BLaER1 treated with 17β-estradiol and CSF1 and Interleukin-3, amounts not matched to agents 10 nM and 100 nM (cell line): Measurements from ENCODE around the gene PLA2G2D.

Source experiments
- H3K27ac ChIP-seq, 11 experiments: shearing (Covaris generic); formaldehyde crosslinking; 2 replicates each; pipeline ENCODE4 v1.8.1; 2022
- H3K27me3 ChIP-seq, 11 experiments: shearing (Covaris generic); formaldehyde crosslinking; 2 replicates each; pipeline ENCODE4 v1.8.1; 2022
- H3K36me3 ChIP-seq, 11 experiments: shearing (Covaris generic); formaldehyde crosslinking; 2 replicates each; pipeline ENCODE4 v1.8.1; 2022
- H3K4me1 ChIP-seq, 10 experiments: shearing (Covaris generic); formaldehyde crosslinking; 2 replicates each; pipeline ENCODE4 v1.8.1; 2022
- H3K4me2 ChIP-seq, 11 experiments: shearing (Covaris generic); formaldehyde crosslinking; 2 replicates each; pipeline ENCODE4 v1.8.1; 2022
- H3K4me3 ChIP-seq, 10 experiments: shearing (Covaris generic); formaldehyde crosslinking; 2 replicates each; pipeline ENCODE4 v1.8.1; 2022
- H3K9ac ChIP-seq, 11 experiments: shearing (Covaris generic); formaldehyde crosslinking; 2 replicates each; pipeline ENCODE4 v1.8.1; 2022
- H3K9me3 ChIP-seq, 11 experiments: shearing (Covaris generic); formaldehyde crosslinking; replicated peaks in 1 of 11; 2 replicates each; pipeline ENCODE4 v1.8.1; 2022
- H4K20me1 ChIP-seq, 11 experiments: shearing (Covaris generic); formaldehyde crosslinking; 2 replicates each; pipeline ENCODE4 v1.8.1; 2022
- Cebpa-rat ChIP-seq, 11 experiments: shearing (Covaris generic); IDR thresholded peaks; 2 replicates each; pipeline ENCODE4 v1.8.1; 2022

PLA2G2D gene

DNA sequence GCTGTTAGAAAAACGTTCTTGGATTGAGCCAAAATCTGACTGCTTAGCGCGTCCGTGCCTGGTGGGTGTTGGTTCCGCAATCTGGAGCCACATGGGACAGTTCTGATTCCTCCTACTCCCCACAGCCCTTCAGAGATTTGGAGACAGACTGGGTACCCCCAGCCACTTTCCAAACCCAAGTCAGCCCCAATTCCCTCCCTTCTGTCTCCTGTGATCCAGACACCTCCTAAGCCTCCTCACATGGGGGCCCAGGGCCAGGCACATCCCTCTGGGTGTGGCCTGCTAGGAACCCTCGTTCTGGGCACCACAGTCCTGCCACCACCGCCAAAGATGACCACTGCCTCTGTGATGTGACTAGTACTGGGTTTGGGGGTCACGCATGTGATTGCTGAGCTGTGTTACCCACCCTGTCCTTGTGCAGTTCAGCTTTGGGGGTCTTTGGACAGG is 44.6 kb downstream of the PLA2G2D start:
- Histone ChIP-seq H3K4me1 (peaks cover 41 to 81% (median 75%) of the 10 kb centered on the region in 10 experiments), H4K20me1 (no peaks in the 10 kb centered on the region), H3K27ac (peak overlapping the region in 2 of 11 experiments; percentile 5 to 48; a peak in 4 of 22 replicates), H3K4me2 (peak overlapping the region; percentile 46 to 76 (median 59)), H3K4me3 (no peak overlapping the region), H3K27me3 (peaks cover 0 to 10% (median 0%) of the 10 kb centered on the region in 11 experiments; a peak in 2 of 22 replicates), H3K9ac (peak overlapping the region in 1 of 11 experiments; percentile 3; a peak in 2 of 22 replicates), H3K9me3 (peaks cover 0 to 8% (median 0%) of the 10 kb centered on the region in 11 experiments; a peak in 2 of 22 replicates), H3K36me3 (no peaks in the 10 kb centered on the region)
- no peak for TF ChIP-seq Cebpa-rat (IDR thresholded peaks at IDR 0.05)

DNA sequence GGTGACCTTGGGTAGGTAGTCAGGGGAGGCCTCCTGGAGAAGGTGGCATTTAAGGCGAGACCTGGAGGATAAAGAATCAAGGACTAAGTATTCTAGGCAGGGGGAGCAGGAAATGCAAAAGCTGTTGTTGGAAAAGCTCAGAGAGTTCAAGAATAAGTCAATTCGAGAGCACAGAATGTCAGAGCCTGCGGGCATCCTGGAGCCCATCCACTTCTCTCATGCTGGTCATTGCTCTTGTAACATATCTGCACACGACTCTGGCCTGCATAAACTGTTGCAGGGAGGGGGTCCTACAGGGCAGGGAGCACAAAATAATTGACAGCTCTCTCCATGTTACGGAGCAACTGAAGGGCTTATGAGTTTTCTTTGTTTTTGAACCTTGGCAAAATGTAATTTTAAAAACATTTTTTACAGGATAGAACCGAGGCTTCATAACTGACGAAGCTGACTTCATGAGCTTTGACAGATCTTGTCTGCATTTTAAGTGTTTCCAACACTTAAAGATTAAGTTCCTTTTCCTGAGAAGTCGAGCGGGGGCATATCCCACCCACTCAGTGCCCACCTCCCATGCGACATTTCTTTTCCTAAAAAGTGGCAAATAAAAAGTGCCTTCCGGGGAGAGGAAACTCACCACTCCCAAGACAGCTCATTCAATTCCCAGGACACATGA is 45.1 kb downstream of the PLA2G2D start:
- Histone ChIP-seq H3K4me3 (no peak overlapping the region), H3K27me3 (peaks cover 0 to 10% (median 0%) of the 10 kb centered on the region in 11 experiments; a peak in 2 of 22 replicates), H3K4me1 (peaks cover 36 to 81% (median 74%) of the 10 kb centered on the region in 10 experiments), H3K9ac (peak overlapping the region in 1 of 11 experiments; percentile 3; a peak in 2 of 22 replicates), H3K4me2 (peak overlapping the region; percentile 46 to 76 (median 59)), H3K27ac (peak overlapping the region in 2 of 11 experiments; percentile 5 to 48; a peak in 3 of 22 replicates), H4K20me1 (no peaks in the 10 kb centered on the region), H3K36me3 (no peaks in the 10 kb centered on the region), H3K9me3 (peaks cover 0 to 8% (median 0%) of the 10 kb centered on the region in 11 experiments; a peak in 2 of 22 replicates)
- TF ChIP-seq Cebpa-rat (IDR thresholded peaks at IDR 0.05): no peak

DNA sequence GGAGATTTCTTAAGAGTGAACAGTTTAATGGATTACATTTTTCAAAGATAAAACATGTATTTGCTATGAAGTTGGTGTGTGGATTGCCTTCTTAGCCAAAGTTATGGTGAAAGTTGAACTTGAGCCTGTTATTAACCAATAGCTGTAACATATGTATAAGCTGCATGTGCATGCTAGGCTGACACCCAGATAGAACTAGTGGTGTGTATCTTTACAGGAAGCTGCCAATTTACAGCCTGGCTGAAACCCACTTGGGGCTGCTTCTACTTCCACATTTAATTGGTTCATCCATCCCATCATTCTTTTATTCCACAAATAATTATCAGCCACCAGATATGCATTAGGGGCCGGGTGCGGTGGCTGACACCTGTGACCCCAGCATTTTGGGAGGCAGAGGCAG is 46.1 kb downstream of the PLA2G2D start:
- no peaks in the 10 kb centered on the region for H4K20me1 ChIP-seq
- H3K9ac ChIP-seq: no peak overlapping the region
- H3K4me1 ChIP-seq: peaks cover 30 to 73% (median 66%) of the 10 kb centered on the region in 10 experiments
- no peak overlapping the region for H3K4me3 ChIP-seq
- peaks cover 0 to 10% (median 0%) of the 10 kb centered on the region in 11 experiments; a peak in 2 of 22 replicates for H3K27me3 ChIP-seq
- peaks cover 0 to 8% (median 0%) of the 10 kb centered on the region in 11 experiments; a peak in 2 of 22 replicates for H3K9me3 ChIP-seq
- H3K4me2 ChIP-seq: peak overlapping the region; percentile 13 to 76 (median 59); a peak in 18 of 22 replicates
- no peaks in the 10 kb centered on the region for H3K36me3 ChIP-seq
- H3K27ac ChIP-seq: peak overlapping the region in 5 of 11 experiments; percentile 5 to 37 (median 10); a peak in 5 of 22 replicates
- TF ChIP-seq Cebpa-rat (IDR thresholded peaks at IDR 0.05): no peak

DNA sequence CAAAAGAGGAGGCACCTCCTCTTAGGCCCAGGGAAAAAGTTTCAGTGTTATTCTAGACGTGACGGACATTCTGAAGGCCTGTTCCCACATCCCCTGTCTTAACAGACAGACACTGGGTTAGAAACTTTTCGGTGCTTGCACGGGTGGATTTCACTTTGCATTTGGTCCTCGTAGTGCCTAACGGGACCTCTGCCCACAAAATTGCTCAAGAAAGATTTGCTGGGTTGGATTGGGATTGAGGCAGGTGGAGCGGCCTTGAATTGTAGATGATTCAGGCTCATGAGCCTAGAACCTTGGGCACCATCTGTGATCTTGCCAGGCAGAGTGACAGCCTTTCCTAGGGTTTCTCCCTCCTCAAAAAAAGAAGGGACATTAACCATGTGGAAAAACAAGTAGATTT is 46.6 kb downstream of the PLA2G2D start:
- Histone ChIP-seq H4K20me1 (no peaks in the 10 kb centered on the region), H3K4me3 (no peak overlapping the region), H3K9ac (no peak overlapping the region), H3K9me3 (peaks cover 0 to 8% (median 0%) of the 10 kb centered on the region in 11 experiments; a peak in 2 of 22 replicates), H3K4me1 (peaks cover 25 to 68% (median 61%) of the 10 kb centered on the region in 10 experiments), H3K27ac (peak overlapping the region in 5 of 11 experiments; percentile 5 to 37 (median 10); a peak in 6 of 22 replicates), H3K36me3 (no peaks in the 10 kb centered on the region), H3K4me2 (peak overlapping the region; percentile 13 to 76 (median 59); a peak in 20 of 22 replicates), H3K27me3 (peaks cover 0 to 5% (median 0%) of the 10 kb centered on the region in 11 experiments; a peak in 2 of 22 replicates)
- no peak for TF ChIP-seq Cebpa-rat (IDR thresholded peaks at IDR 0.05)

DNA sequence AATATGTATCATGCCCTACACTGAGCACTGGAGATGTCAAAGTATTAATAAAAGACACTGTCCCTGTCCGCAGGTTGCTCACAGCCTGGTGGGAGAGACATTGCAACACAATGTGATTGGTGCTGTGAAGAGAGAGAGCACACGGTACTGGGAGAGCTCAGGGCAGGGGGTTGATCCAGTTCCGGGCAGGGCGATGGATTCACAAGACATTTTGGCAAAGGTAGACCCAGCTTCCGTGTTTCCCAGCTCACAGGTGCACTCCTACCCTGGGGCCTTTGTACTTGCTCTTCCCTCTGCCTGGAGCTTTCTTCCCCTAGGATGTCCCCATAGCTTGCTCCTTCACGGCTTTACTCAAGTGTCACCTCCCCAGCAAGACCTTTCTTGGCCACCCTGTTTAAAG is 47.9 kb downstream of the PLA2G2D start:
- Histone ChIP-seq H3K9me3 (0 out of 22 replicates have a peak, but pooled peaks cover 0 to 1% (median 0%) of the 10 kb centered on the region in 11 experiments), H3K27ac (no peak overlapping the region), H3K4me2 (no peak overlapping the region), H3K27me3 (no peaks in the 10 kb centered on the region), H3K36me3 (no peaks in the 10 kb centered on the region), H3K4me3 (no peak overlapping the region), H3K9ac (no peak overlapping the region), H4K20me1 (no peaks in the 10 kb centered on the region), H3K4me1 (peaks cover 23 to 55% (median 50%) of the 10 kb centered on the region in 10 experiments)
- no peak for TF ChIP-seq Cebpa-rat (IDR thresholded peaks at IDR 0.05)

DNA sequence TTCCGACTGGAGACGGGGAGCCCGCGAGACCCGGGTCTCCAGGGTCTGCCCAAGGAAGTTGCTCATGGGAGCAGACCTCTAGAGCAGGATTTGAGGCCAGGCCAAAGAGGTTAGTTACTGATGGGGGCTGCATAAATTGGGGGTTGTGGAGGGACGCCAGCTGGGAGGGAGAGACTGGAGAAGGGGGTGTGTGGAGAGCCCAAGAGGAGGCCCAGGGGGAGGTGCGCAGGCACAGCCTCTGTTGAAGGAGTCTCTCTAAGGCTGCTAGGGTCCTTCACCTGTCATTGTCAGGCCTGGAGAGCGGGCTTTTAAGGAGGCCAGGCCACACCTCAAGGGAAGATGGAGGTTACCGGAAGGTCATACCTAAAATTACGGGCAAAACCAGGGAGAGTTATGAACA is 49.0 kb downstream of the PLA2G2D start:
- peak overlapping the region in 1 of 11 experiments; percentile 13; a peak in 1 of 22 replicates for H3K27ac ChIP-seq

DNA sequence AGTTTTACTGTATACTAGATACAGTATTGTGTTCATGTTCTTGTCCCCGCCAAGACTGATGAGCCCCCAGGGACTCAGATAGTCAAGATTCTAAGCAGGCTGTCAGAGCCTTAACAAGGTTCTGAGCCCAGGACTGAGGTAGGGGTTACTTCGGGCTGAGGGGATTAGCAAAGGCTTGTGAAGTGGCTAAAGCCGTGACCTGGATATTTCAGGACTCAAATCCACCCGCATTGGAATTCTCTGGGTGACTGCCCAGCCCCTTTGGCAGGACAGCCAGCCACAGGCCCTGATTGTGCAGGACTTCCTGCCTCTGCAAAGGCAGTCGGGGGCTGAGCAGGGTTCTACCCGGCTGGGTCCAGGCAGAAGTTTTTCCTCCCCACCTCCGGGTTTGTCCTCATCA is 49.5 kb downstream of the PLA2G2D start, which contains the start of gene PLA2G5:
Gene PLA2G5 (plus strand): TSS at position 321 of the 400 bp plus-strand sequence. CDS start 14,637 bp downstream, outside the sequence.
- TF ChIP-seq Cebpa-rat (IDR thresholded peaks at IDR 0.05): no peak
- no peak within 1 kb of the TSS for H3K9ac ChIP-seq
- H3K27me3 ChIP-seq: no peaks in the 10 kb centered on the region
- peak within 1 kb of the TSS in 9 of 11 experiments; percentile 32 to 67 (median 50); a peak in 18 of 22 replicates for H3K4me2 ChIP-seq
- no peaks in the 10 kb centered on the region for H3K36me3 ChIP-seq
- H4K20me1 ChIP-seq: no peaks in the 10 kb centered on the region
- H3K9me3 ChIP-seq: no peaks in the 10 kb centered on the region
- H3K27ac ChIP-seq: peak within 1 kb of the TSS in 1 of 11 experiments; percentile 13; a peak in 1 of 22 replicates
- H3K4me1 ChIP-seq: peaks cover 22 to 48% (median 44%) of the 10 kb centered on the region in 10 experiments
- no peak within 1 kb of the TSS for H3K4me3 ChIP-seq

More for the DNA sequence above, 49.0 kb downstream of the PLA2G2D start:
- H3K4me3 ChIP-seq: no peak overlapping the region
- no peak for TF ChIP-seq Cebpa-rat (IDR thresholded peaks at IDR 0.05)
- no peaks in the 10 kb centered on the region for H4K20me1 ChIP-seq
- H3K9me3 ChIP-seq: no peaks in the 10 kb centered on the region
- H3K27me3 ChIP-seq: no peaks in the 10 kb centered on the region
- H3K9ac ChIP-seq: no peak overlapping the region
- H3K36me3 ChIP-seq: no peaks in the 10 kb centered on the region
- H3K4me1 ChIP-seq: peaks cover 23 to 53% (median 48%) of the 10 kb centered on the region in 10 experiments
- peak overlapping the region in 9 of 11 experiments; percentile 32 to 67 (median 50); a peak in 18 of 22 replicates for H3K4me2 ChIP-seq

DNA sequence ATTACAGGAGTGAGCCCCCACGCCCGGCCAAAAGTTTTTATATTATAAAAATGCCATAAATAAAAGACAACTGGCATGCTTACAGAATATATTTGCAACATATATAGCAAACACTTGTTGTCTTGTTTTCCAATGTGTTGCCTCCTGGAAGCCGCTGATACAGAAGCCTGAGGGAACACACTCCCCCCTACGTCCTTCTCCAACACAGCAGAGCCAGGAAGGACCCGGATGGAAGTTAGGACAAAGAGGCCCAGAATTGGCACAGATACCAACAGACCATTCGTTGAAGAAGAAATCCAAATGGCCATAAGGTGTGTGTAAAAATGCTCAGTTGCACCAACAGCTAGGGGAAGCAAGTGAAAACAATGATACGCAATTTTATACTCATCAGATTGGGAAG is 50.6 kb downstream of the PLA2G2D start:
- no peak overlapping the region for H3K27ac ChIP-seq
- no peak overlapping the region for H3K9ac ChIP-seq
- H3K27me3 ChIP-seq: no peaks in the 10 kb centered on the region
- H3K4me1 ChIP-seq: peaks cover 18 to 37% (median 32%) of the 10 kb centered on the region in 10 experiments
- TF ChIP-seq Cebpa-rat (IDR thresholded peaks at IDR 0.05): no peak
- H3K4me3 ChIP-seq: no peak overlapping the region
- no peaks in the 10 kb centered on the region for H4K20me1 ChIP-seq
- no peaks in the 10 kb centered on the region for H3K36me3 ChIP-seq
- H3K4me2 ChIP-seq: no peak overlapping the region
- H3K9me3 ChIP-seq: no peaks in the 10 kb centered on the region

DNA sequence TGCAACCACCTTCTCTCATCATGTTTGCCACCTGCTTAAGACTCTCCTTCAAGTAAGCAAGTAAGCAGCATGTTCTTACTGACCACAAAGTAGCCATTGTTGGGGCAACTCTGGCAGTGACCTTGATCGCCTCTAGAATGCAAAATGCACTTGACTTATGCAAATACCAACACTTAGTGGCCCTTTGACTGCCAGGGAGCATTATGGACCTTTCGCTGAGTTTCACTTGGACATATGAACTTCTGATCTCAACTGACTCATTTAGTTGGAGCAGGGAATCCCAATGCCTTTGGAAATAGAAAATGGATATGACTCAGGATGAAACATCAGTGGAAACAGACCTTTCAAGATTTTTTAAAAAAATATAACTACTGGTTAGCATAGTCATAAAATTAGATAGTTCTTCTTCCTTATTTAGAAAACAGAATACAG is 55.5 kb downstream of the PLA2G2D start:
- H3K4me3 ChIP-seq: no peak overlapping the region
- H3K27ac ChIP-seq: no peak overlapping the region
- H3K9ac ChIP-seq: no peak overlapping the region
- H3K27me3 ChIP-seq: no peaks in the 10 kb centered on the region
- H3K9me3 ChIP-seq: no peaks in the 10 kb centered on the region
- H4K20me1 ChIP-seq: no peaks in the 10 kb centered on the region
- peaks cover 23 to 57% (median 40%) of the 10 kb centered on the region in 10 experiments for H3K4me1 ChIP-seq
- TF ChIP-seq Cebpa-rat (IDR thresholded peaks at IDR 0.05): no peak
- no peaks in the 10 kb centered on the region for H3K36me3 ChIP-seq
- H3K4me2 ChIP-seq: peak overlapping the region in 2 of 11 experiments; percentile 25 to 86; a peak in 2 of 22 replicates
